Caco-2 (cell line): ENCODE measurements around the gene AUH. TPM values are rescaled to one million over a fixed set of nuclear protein-coding genes. Genes with fewer than 3 reads are reported as not detected.

Experiments used
- BruUV-seq: library from RNA; stranded (reverse); fragments of 400-500 nt; replicated peaks from 2 replicates; lab custom pipeline; 2021; lab: Mats Ljungman, UMichigan
- CTCF ChIA-PET: fragments of 300-600 bp; sonication (Branson Sonifier 250); formaldehyde crosslinking; loops from one replicate; lab custom pipeline; 2022; ENCODE audit warnings: antibody characterized with exemption; lab: Charles Lee
- POLR2A ChIA-PET: fragments of 300-600 bp; sonication (Branson Sonifier 250); formaldehyde crosslinking; loops from one replicate; lab custom pipeline; 2022; ENCODE audit warnings: antibody characterized with exemption; lab: Charles Lee
- DNase-seq, 2 experiments: peaks; one replicate each; pipeline versions ENCODE4 v3.0.0 to v3.0.0-alpha.2; 2020 to 2022
- H3K27me3 ChIP-seq: replicated peaks from 2 replicates; pipeline ENCODE4 v1.6.0; 2011; ENCODE audit warnings: low read length; ENCODE audit not compliant: control insufficient read depth, insufficient read depth
- H3K36me3 ChIP-seq: 2 replicates; pipeline ENCODE4 v1.5.1; 2011; ENCODE audit warnings: low read length; ENCODE audit not compliant: control insufficient read depth, insufficient read depth
- H3K4me1 ChIP-seq: fragments of 250-450 bp; sonication (Bioruptor Pico); 2 replicates; pipeline ENCODE4 v1.5.1; 2020; ENCODE audit warnings: mild to moderate bottlenecking
- H3K4me3 ChIP-seq: 2 replicates; pipeline ENCODE4 v1.5.1; 2011; ENCODE audit warnings: low read depth, mild to moderate bottlenecking, control low read depth, low read length
- H3K9me3 ChIP-seq: fragments of 250-450 bp; sonication (Bioruptor Pico); 2 replicates; pipeline ENCODE4 v1.5.1; 2020; ENCODE audit warnings: mild to moderate bottlenecking, moderate library complexity
- H3K27ac Mint-ChIP-seq: one replicate; pipeline ENCODE4 v1.8.0; 2022; ENCODE audit warnings: mixed read lengths; ENCODE audit not compliant: unreplicated experiment
- H3K27me3 Mint-ChIP-seq: one replicate; pipeline ENCODE4 v1.8.0; 2022; ENCODE audit warnings: mixed read lengths; ENCODE audit not compliant: insufficient read depth, unreplicated experiment
- H3K36me3 Mint-ChIP-seq: one replicate; pipeline ENCODE4 v1.8.0; 2022; ENCODE audit warnings: mild to moderate bottlenecking, mixed read lengths; ENCODE audit not compliant: insufficient read depth, unreplicated experiment
- H3K4me1 Mint-ChIP-seq: one replicate; pipeline ENCODE4 v1.8.0; 2022; ENCODE audit warnings: low read depth, mixed read lengths; ENCODE audit not compliant: unreplicated experiment
- H3K4me3 Mint-ChIP-seq: one replicate; pipeline ENCODE4 v1.8.0; 2022; ENCODE audit warnings: mild to moderate bottlenecking, moderate library complexity, mixed read lengths; ENCODE audit not compliant: unreplicated experiment
- H3K9me3 Mint-ChIP-seq: one replicate; pipeline ENCODE4 v1.8.0; 2022; ENCODE audit warnings: mixed read lengths; ENCODE audit not compliant: unreplicated experiment
- CTCF ChIP-seq, 2 experiments: fragments of 200-600 bp in 1 of 2; IDR thresholded peaks; 1 replicate in 1 of 2; 2 replicates in 1 of 2; pipeline versions ENCODE4 v1.5.1 to v1.8.0; 2011 to 2022; ENCODE audit warnings: antibody characterized with exemption in 1 of 2, control low read depth in 1 of 2, inconsistent platforms in 1 of 2, low read depth in 1 of 2, low read length in 1 of 2, mild to moderate bottlenecking in 1 of 2, moderate library complexity in 1 of 2; ENCODE audit not compliant: insufficient read depth in 1 of 2, severe bottlenecking in 1 of 2, unreplicated experiment in 1 of 2
- intact Hi-C: fragments of 100-400 bp; cut with micrococcal nuclease; formaldehyde crosslinking; loops from one replicate; pipeline ENCODE4 v1.10.0; 2022; ENCODE audit not compliant: unreplicated experiment
- total RNA-seq: library from RNA; stranded (reverse); gene quantifications from 2 replicates; pipeline ENCODE4 v1.2.3, GENCODE V29; 2022

Gene AUH
- total RNA-seq, 1 experiment from 2014 or later, result 10.3 TPM

- Mint-ChIP-seq H3K4me3 (no peak overlapping the region), H3K27me3 (no peaks in the 10 kb centered on the region), H3K9me3 (no peaks in the 10 kb centered on the region), H3K36me3 (peaks cover 7% of the 10 kb centered on the region), H3K4me1 (no peaks in the 10 kb centered on the region), H3K27ac (no peak overlapping the region)
- no TSS peak for BruUV-seq
- Histone ChIP-seq H3K4me3 (no peak overlapping the region), H3K27me3 (no peaks in the 10 kb centered on the region), H3K9me3 (no peaks in the 10 kb centered on the region), H3K36me3 (no peaks in the 10 kb centered on the region), H3K4me1 (peaks cover 10% of the 10 kb centered on the region; the same call in 1 of the 2 replicates)
- intact Hi-C loops, result no loop called here
- TF ChIP-seq CTCF (IDR thresholded peaks at IDR 0.05; ENCODE audit: insufficient read depth in 1 of 2, low read depth in 1 of 2, low read length in 1 of 2, severe bottlenecking in 1 of 2, unreplicated experiment in 1 of 2), result no peak
- CTCF ChIA-PET, result no interaction called here
- no peak for DNase-seq
- POLR2A ChIA-PET, result no interaction called here
Observed at GRCh38 chr9:91188719-91189590, 172.8 kb downstream of the AUH start.

GRCh38 chr9:91187965-91188344, 173.8 kb downstream of the AUH start:
- peaks cover 10% of the 10 kb centered on the region; the same call in 1 of the 2 replicates for H3K4me1 ChIP-seq
- no peaks in the 10 kb centered on the region for H3K9me3 ChIP-seq
- H3K9me3 Mint-ChIP-seq, result no peaks in the 10 kb centered on the region
- no peaks in the 10 kb centered on the region for H3K27me3 Mint-ChIP-seq
- intact Hi-C loops, result no loop called here
- no peak for TF ChIP-seq CTCF (IDR thresholded peaks at IDR 0.05; ENCODE audit: insufficient read depth in 1 of 2, low read depth in 1 of 2, low read length in 1 of 2, severe bottlenecking in 1 of 2, unreplicated experiment in 1 of 2)
- no peaks in the 10 kb centered on the region for H3K27me3 ChIP-seq
- no peaks in the 10 kb centered on the region for H3K36me3 Mint-ChIP-seq
- ChIA-PET CTCF (no interaction called here), POLR2A (no interaction called here)
- no peak overlapping the region for H3K4me3 ChIP-seq
- H3K4me3 Mint-ChIP-seq, result no peak overlapping the region
- BruUV-seq, result no TSS peak
- no peak overlapping the region for H3K27ac Mint-ChIP-seq
- H3K4me1 Mint-ChIP-seq, result no peaks in the 10 kb centered on the region
- DNase-seq, result no peak
- no peaks in the 10 kb centered on the region for H3K36me3 ChIP-seq

- TF ChIP-seq CTCF (IDR thresholded peaks at IDR 0.05; ENCODE audit: insufficient read depth in 1 of 2, low read depth in 1 of 2, low read length in 1 of 2, severe bottlenecking in 1 of 2, unreplicated experiment in 1 of 2), result no peak
- H3K4me3 ChIP-seq, result no peak overlapping the region
- H3K4me1 ChIP-seq, result peaks cover 7% of the 10 kb centered on the region; the same call in 1 of the 2 replicates
- no peaks in the 10 kb centered on the region for H3K4me1 Mint-ChIP-seq
- H3K27me3 ChIP-seq, result no peaks in the 10 kb centered on the region
- no peak for DNase-seq
- no peaks in the 10 kb centered on the region for H3K9me3 ChIP-seq
- H3K36me3 Mint-ChIP-seq, result no peaks in the 10 kb centered on the region
- no peak overlapping the region for H3K27ac Mint-ChIP-seq
- no peaks in the 10 kb centered on the region for H3K27me3 Mint-ChIP-seq
- intact Hi-C loops, result no loop called here
- no peaks in the 10 kb centered on the region for H3K9me3 Mint-ChIP-seq
- no peaks in the 10 kb centered on the region for H3K36me3 ChIP-seq
- POLR2A ChIA-PET, result no interaction called here
- CTCF ChIA-PET, result no interaction called here
- no peak overlapping the region for H3K4me3 Mint-ChIP-seq
- BruUV-seq, result no TSS peak
Observed at GRCh38 chr9:91187311-91187964, 174.3 kb downstream of the AUH start.
